Endothelial cell of umbilical vein (primary cell): ENCODE results near the gene PCDHGB7.

Source experiments
- POLR2A ChIP-seq: IDR thresholded peaks from 2 replicates; pipeline ENCODE4 v1.6.1; 2012; ENCODE audit warnings: low read depth, mild to moderate bottlenecking, control low read depth, low read length
- POLR2AphosphoS5 ChIP-seq: IDR thresholded peaks from 2 replicates; pipeline ENCODE4 v1.6.1; 2012; ENCODE audit warnings: low read depth, mild to moderate bottlenecking, control low read depth, low read length, moderate library complexity; ENCODE audit not compliant: insufficient read depth
- TF ChIP-seq, protein P1 (sequence below), 2 donors: IDR thresholded peaks; 1 replicate in 1 of 2; 2 replicates in 1 of 2; pipeline ENCODE4 v1.5.1; 2011; ENCODE audit warnings: low read length in 2 of 2, mild to moderate bottlenecking in 2 of 2, moderate library complexity in 2 of 2, control low read depth in 1 of 2, inconsistent platforms in 1 of 2, low read depth in 1 of 2; ENCODE audit not compliant: insufficient read depth in 1 of 2; ENCODE audit errors: extremely low read depth in 1 of 2

DNA sequence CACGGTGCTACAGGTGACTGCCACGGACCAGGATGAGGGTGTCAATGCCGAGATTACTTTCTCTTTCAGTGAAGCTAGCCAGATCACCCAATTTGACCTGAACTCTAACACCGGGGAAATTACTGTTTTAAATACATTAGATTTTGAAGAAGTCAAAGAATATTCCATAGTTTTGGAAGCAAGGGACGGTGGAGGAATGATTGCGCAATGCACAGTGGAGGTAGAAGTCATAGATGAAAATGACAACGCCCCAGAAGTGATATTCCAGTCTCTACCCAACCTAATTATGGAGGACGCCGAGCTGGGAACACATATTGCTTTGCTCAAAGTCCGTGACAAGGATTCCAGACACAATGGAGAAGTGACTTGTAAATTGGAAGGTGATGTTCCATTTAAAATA is 28.8 kb upstream of the PCDHGB7 start:
- TF ChIP-seq POLR2A, result no peak
- TF ChIP-seq, protein P1, sequence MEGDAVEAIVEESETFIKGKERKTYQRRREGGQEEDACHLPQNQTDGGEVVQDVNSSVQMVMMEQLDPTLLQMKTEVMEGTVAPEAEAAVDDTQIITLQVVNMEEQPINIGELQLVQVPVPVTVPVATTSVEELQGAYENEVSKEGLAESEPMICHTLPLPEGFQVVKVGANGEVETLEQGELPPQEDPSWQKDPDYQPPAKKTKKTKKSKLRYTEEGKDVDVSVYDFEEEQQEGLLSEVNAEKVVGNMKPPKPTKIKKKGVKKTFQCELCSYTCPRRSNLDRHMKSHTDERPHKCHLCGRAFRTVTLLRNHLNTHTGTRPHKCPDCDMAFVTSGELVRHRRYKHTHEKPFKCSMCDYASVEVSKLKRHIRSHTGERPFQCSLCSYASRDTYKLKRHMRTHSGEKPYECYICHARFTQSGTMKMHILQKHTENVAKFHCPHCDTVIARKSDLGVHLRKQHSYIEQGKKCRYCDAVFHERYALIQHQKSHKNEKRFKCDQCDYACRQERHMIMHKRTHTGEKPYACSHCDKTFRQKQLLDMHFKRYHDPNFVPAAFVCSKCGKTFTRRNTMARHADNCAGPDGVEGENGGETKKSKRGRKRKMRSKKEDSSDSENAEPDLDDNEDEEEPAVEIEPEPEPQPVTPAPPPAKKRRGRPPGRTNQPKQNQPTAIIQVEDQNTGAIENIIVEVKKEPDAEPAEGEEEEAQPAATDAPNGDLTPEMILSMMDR (IDR thresholded peaks at IDR 0.05; ENCODE audit: extremely low read depth in 1 of 2, insufficient read depth in 1 of 2, low read depth in 1 of 2, low read length in 2 of 2), result no peak
- no peak for TF ChIP-seq POLR2AphosphoS5
